ENCODE results near the gene EDIL3. TPM values are rescaled to one million over a fixed set of nuclear protein-coding genes. Genes with fewer than 3 reads are reported as not detected.

EDIL3 gene
- total RNA-seq, 1 experiment from 2014 or later, result 7.2 TPM

- ChIA-PET POLR2A (ENCODE audit: unreplicated experiment) (no interaction called here), CTCF (no interaction called here)
- no peak overlapping the region for H3K4me2 ChIP-seq
- intact Hi-C loops (cut with micrococcal nuclease; ENCODE audit: unreplicated experiment), result no loop called here
- no peaks in the 10 kb centered on the region for H3K27me3 ChIP-seq (ENCODE audit: insufficient read depth, low read depth)
- no peak for DNase-seq
- no peaks in the 10 kb centered on the region for H3K9me3 ChIP-seq (ENCODE audit: insufficient read depth, low read depth)
- H3K4me1 ChIP-seq (replicated peaks; ENCODE audit: insufficient read depth), result no peaks in the 10 kb centered on the region
- H3K27ac ChIP-seq, result no peak overlapping the region
- H3F3A ChIP-seq (ENCODE audit: insufficient read depth, low read depth), result no peaks in the 10 kb centered on the region
- H2AFZ ChIP-seq, result no peak overlapping the region; the same call in 1 of the 2 replicates
- H3K4me3 ChIP-seq, result no peak overlapping the region
- H3K9me2 ChIP-seq (ENCODE audit: insufficient read depth), result no peaks in the 10 kb centered on the region
- no peaks in the 10 kb centered on the region for H4K20me1 ChIP-seq (ENCODE audit: insufficient read depth)
- BruUV-seq (replicated peaks), result no TSS peak
- no peak for TF ChIP-seq CTCF (conservative IDR thresholded peaks at IDR 0.05)
- TF ChIP-seq EZH2 (IDR thresholded peaks at IDR 0.05; ENCODE audit: low read depth), result no peak
- H3K36me3 ChIP-seq (ENCODE audit: low read depth), result no peaks in the 10 kb centered on the region
- H3K79me2 ChIP-seq (ENCODE audit: low read depth), result no peaks in the 10 kb centered on the region
Measured at GRCh38 chr5:83988293-83988685, 396.4 kb downstream of the EDIL3 start.

- Histone ChIP-seq H2AFZ (no peak overlapping the region; the same call in 1 of the 2 replicates), H3K4me1 (replicated peaks; ENCODE audit: insufficient read depth) (no peaks in the 10 kb centered on the region), H3K79me2 (ENCODE audit: low read depth) (no peaks in the 10 kb centered on the region), H3K36me3 (ENCODE audit: low read depth) (no peaks in the 10 kb centered on the region), H4K20me1 (ENCODE audit: insufficient read depth) (no peaks in the 10 kb centered on the region), H3K4me2 (no peak overlapping the region), H3K27me3 (ENCODE audit: insufficient read depth, low read depth) (no peaks in the 10 kb centered on the region), H3K9me2 (ENCODE audit: insufficient read depth) (no peaks in the 10 kb centered on the region), H3F3A (ENCODE audit: insufficient read depth, low read depth) (no peaks in the 10 kb centered on the region), H3K9me3 (ENCODE audit: insufficient read depth, low read depth) (no peaks in the 10 kb centered on the region), H3K4me3 (no peak overlapping the region), H3K27ac (no peak overlapping the region)
- BruUV-seq (replicated peaks), result no TSS peak
- CTCF ChIA-PET, result no interaction called here
- no peak for DNase-seq
- intact Hi-C loops (cut with micrococcal nuclease; ENCODE audit: unreplicated experiment), result no loop called here
- no peak for TF ChIP-seq EZH2 (IDR thresholded peaks at IDR 0.05; ENCODE audit: low read depth)
- TF ChIP-seq CTCF (conservative IDR thresholded peaks at IDR 0.05), result no peak
- POLR2A ChIA-PET (ENCODE audit: unreplicated experiment), result no interaction called here
Measured at GRCh38 chr5:83987513-83988292, 397.0 kb downstream of the EDIL3 start.

- ChIA-PET POLR2A (ENCODE audit: unreplicated experiment) (no interaction called here), CTCF (no interaction called here)
- intact Hi-C loops (cut with micrococcal nuclease; ENCODE audit: unreplicated experiment), result no loop called here
Measured at GRCh38 chr5:83983852-83984251, 400.8 kb downstream of the EDIL3 start.

More at GRCh38 chr5:83983852-83984251, 400.8 kb downstream of the EDIL3 start:
- Histone ChIP-seq H2AFZ (no peak overlapping the region), H3K4me1 (replicated peaks; ENCODE audit: insufficient read depth) (no peaks in the 10 kb centered on the region), H3K79me2 (ENCODE audit: low read depth) (no peaks in the 10 kb centered on the region), H3K36me3 (ENCODE audit: low read depth) (no peaks in the 10 kb centered on the region), H4K20me1 (ENCODE audit: insufficient read depth) (no peaks in the 10 kb centered on the region), H3K4me2 (no peak overlapping the region), H3K9me2 (ENCODE audit: insufficient read depth) (no peaks in the 10 kb centered on the region), H3K4me3 (no peak overlapping the region), H3K27ac (no peak overlapping the region), H3K27me3 (ENCODE audit: insufficient read depth, low read depth) (no peaks in the 10 kb centered on the region), H3K9me3 (ENCODE audit: insufficient read depth, low read depth) (no peaks in the 10 kb centered on the region), H3F3A (ENCODE audit: insufficient read depth, low read depth) (no peaks in the 10 kb centered on the region)
- DNase-seq, result no peak
- no peak for TF ChIP-seq EZH2 (IDR thresholded peaks at IDR 0.05; ENCODE audit: low read depth)
- no peak for TF ChIP-seq CTCF (conservative IDR thresholded peaks at IDR 0.05)
- BruUV-seq (replicated peaks), result no TSS peak
